ENCODE data around the gene GAR1. TPM values are rescaled to one million over a fixed set of nuclear protein-coding genes. Genes with fewer than 3 reads are reported as not detected.

The GAR1 gene
- total and polyA plus RNA-seq, 7 donors, result 4.4 to 37.4 (median 8.6) TPM

GRCh38 chr4:109864134-109864533 is 48.6 kb downstream of the GAR1 start:
- peaks cover 0 to 6% (median 0%) of the 10 kb centered on the region in 4 donors for H3K9me3 ChIP-seq
- DNase-seq, result no peak
- H3K36me3 ChIP-seq, result peaks cover 0 to 4% (median 0%) of the 10 kb centered on the region in 4 donors
- H3K27me3 ChIP-seq, result no peaks in the 10 kb centered on the region
- H3K4me1 ChIP-seq, result no peaks in the 10 kb centered on the region
- no peak overlapping the region for H3K27ac ChIP-seq
- TF ChIP-seq EP300 (IDR thresholded peaks at IDR 0.05) (no peak), POLR2A (IDR thresholded peaks at IDR 0.05) (no peak), POLR2AphosphoS5 (IDR thresholded peaks at IDR 0.05) (no peak)
- TF ChIP-seq, protein P1, sequence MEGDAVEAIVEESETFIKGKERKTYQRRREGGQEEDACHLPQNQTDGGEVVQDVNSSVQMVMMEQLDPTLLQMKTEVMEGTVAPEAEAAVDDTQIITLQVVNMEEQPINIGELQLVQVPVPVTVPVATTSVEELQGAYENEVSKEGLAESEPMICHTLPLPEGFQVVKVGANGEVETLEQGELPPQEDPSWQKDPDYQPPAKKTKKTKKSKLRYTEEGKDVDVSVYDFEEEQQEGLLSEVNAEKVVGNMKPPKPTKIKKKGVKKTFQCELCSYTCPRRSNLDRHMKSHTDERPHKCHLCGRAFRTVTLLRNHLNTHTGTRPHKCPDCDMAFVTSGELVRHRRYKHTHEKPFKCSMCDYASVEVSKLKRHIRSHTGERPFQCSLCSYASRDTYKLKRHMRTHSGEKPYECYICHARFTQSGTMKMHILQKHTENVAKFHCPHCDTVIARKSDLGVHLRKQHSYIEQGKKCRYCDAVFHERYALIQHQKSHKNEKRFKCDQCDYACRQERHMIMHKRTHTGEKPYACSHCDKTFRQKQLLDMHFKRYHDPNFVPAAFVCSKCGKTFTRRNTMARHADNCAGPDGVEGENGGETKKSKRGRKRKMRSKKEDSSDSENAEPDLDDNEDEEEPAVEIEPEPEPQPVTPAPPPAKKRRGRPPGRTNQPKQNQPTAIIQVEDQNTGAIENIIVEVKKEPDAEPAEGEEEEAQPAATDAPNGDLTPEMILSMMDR (IDR thresholded peaks at IDR 0.05), result no peak
- intact Hi-C loops (cut with DNase I), result no loop called here
- H3K4me3 ChIP-seq, result no peak overlapping the region

DNA sequence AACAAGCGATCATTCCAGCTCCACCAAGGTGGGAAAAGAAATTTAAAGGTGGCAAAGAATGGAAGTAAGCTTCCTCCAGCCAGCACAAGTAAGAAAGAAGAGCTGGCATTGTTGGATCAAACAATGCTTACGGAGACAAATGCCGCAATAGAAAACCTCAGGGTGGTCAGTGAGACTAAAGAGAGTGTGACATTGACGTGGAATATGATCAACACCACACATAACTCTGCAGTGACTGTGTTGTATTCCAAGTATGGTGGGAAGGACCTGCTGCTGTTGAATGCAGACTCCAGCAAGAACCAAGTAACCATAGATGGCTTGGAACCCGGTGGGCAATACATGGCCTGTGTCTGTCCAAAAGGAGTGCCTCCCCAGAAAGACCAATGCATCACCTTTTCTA is 54.5 kb downstream of the GAR1 start:
- peaks cover 0 to 12% (median 2%) of the 10 kb centered on the region in 4 donors for H3K36me3 ChIP-seq
- DNase-seq, result no peak
- H3K27ac ChIP-seq, result no peak overlapping the region
- intact Hi-C loops (cut with DNase I), result no loop called here
- H3K4me3 ChIP-seq, result no peak overlapping the region
- H3K9me3 ChIP-seq, result peaks cover 0 to 2% (median 0%) of the 10 kb centered on the region in 4 donors
- no peaks in the 10 kb centered on the region for H3K27me3 ChIP-seq
- TF ChIP-seq, protein P1 (IDR thresholded peaks at IDR 0.05), result no peak
- TF ChIP-seq EP300 (IDR thresholded peaks at IDR 0.05) (no peak), POLR2A (IDR thresholded peaks at IDR 0.05) (no peak), POLR2AphosphoS5 (IDR thresholded peaks at IDR 0.05) (no peak)
- H3K4me1 ChIP-seq, result no peaks in the 10 kb centered on the region
- WGBS, 2 donors, result 96 to 97% methylated on average over 5 of the region's 5 CpGs

- Histone ChIP-seq H3K9me3 (peaks cover 0 to 2% (median 0%) of the 10 kb centered on the region in 4 donors), H3K27me3 (no peaks in the 10 kb centered on the region), H3K4me3 (no peak overlapping the region), H3K36me3 (peaks cover 0 to 12% (median 2%) of the 10 kb centered on the region in 4 donors), H3K27ac (no peak overlapping the region), H3K4me1 (no peaks in the 10 kb centered on the region)
- no peak for DNase-seq
- TF ChIP-seq POLR2A (IDR thresholded peaks at IDR 0.05) (no peak), EP300 (IDR thresholded peaks at IDR 0.05) (no peak)
- TF ChIP-seq, protein P1 (IDR thresholded peaks at IDR 0.05), result no peak
- intact Hi-C loops (cut with DNase I), result no loop called here
- WGBS, 2 donors, result 94% methylated on average over 2 of the region's 2 CpGs
Measured at GRCh38 chr4:109872065-109872464, 56.5 kb downstream of the GAR1 start.

GRCh38 chr4:109872950-109873656 is 57.5 kb downstream of the GAR1 start:
- Histone ChIP-seq H3K36me3 (peaks cover 0 to 8% (median 2%) of the 10 kb centered on the region in 4 donors), H3K27ac (no peak overlapping the region), H3K27me3 (no peaks in the 10 kb centered on the region), H3K4me3 (no peak overlapping the region), H3K4me1 (no peaks in the 10 kb centered on the region), H3K9me3 (peaks cover 0 to 2% (median 0%) of the 10 kb centered on the region in 4 donors)
- 96 to 98% methylated on average over 6 of the region's 6 CpGs for WGBS, 2 donors
- no peak for DNase-seq
- intact Hi-C loops (cut with DNase I), result no loop called here
- TF ChIP-seq EP300 (IDR thresholded peaks at IDR 0.05) (no peak), POLR2AphosphoS5 (IDR thresholded peaks at IDR 0.05) (no peak), POLR2A (IDR thresholded peaks at IDR 0.05) (no peak)
- TF ChIP-seq, protein P1 (IDR thresholded peaks at IDR 0.05), result no peak

Data from sigmoid colon (tissue), 7 donors.